ENCODE data around the gene PDAP1. TPM values are rescaled to one million over a fixed set of nuclear protein-coding genes. Genes with fewer than 3 reads are reported as not detected.

Gene PDAP1
- total and polyA plus RNA-seq, 2 of the 8 experiments (the other 6 are each of a cell fraction or from before 2014, with no cell fraction given), result 26.6 to 169 TPM

DNA sequence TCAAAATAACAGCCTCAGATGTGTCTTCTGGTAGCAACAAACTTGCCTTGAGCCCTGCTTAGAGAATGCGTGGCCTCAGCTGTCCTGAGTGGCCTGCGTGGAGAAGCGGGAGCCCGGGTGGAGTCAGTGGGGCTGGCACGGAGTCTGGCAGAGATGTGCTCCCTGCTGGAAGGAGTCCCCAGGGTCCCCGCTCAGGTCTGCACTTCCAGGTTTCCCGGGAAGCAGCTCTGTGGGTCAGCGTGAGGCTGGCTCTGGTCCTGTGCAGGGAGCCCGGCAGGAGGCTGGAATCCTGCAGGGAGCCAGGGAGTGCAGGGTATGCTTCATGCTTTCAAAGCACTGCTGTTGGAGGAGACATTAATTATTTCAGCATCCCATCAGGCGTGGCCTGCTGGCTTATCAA, 40.5 kb upstream of the PDAP1 start:
- H3K79me2 ChIP-seq (ENCODE audit: control insufficient read depth in 1 of 2, insufficient read depth in 2 of 2, low read length in 2 of 2), result no peaks in the 10 kb centered on the region
- CTCF ChIA-PET (ENCODE audit: partially characterized antibody), result interaction anchor here (0.8 to 2.4 kb wide), 4 partner anchors 8 to 402 kb away, joined by 3 to 6 read pairs (median 4); no protein-coding TSS in a partner anchor
- POLR2A ChIA-PET (ENCODE audit: partially characterized antibody), result interaction anchor here (1.1 to 7.3 kb wide), 9 partner anchors 9 to 80 kb away, joined by 3 to 100 read pairs (median 4); partner anchors contain the start of genes ATP5MF, BUD31, CPSF4 and PTCD1
- no peak overlapping the region for H3K23ac ChIP-seq (ENCODE audit: insufficient read length)
- no peak overlapping the region for H3K9ac ChIP-seq (replicated peaks in 1 of 4; ENCODE audit: extremely low read depth in 1 of 4, low read depth in 3 of 4, low read length in 3 of 4)
- no peak overlapping the region for H2BK12ac ChIP-seq (ENCODE audit: low read depth, low read length)
- WGBS, 2 experiments (ENCODE audit: extremely low coverage in 1 of 2, insufficient coverage in 1 of 2, insufficient read length in 1 of 2, insufficient replicate concordance in 2 of 2, low coverage in 1 of 2, low lambda C conversion rate in 2 of 2, missing lambda C conversion rate in 1 of 2), result 92% methylated on average over 10 of the region's 10 CpGs; no CpG with 5 or more reads in 1 of the 2 experiments
- FAIRE-seq (no peak), DNase-seq (ENCODE audit: low read depth in 1 of 2, low spot score in 2 of 2) (no peak)
- no peak overlapping the region for H3K4me2 ChIP-seq (ENCODE audit: insufficient read depth in 1 of 2, low read depth in 2 of 2, low read length in 2 of 2)
- H3K27ac ChIP-seq (ENCODE audit: low read depth, low read length), result no peak overlapping the region
- no peaks in the 10 kb centered on the region for H3K4me1 ChIP-seq (replicated peaks in 1 of 4; ENCODE audit: control insufficient read depth in 3 of 4, insufficient read depth in 4 of 4, low read length in 3 of 4)
- H3K56ac ChIP-seq (replicated peaks; ENCODE audit: insufficient read length, low read depth, low read length), result no peak overlapping the region
- no peak overlapping the region for H3K14ac ChIP-seq (ENCODE audit: insufficient read length)
- H3K4me3 ChIP-seq (ENCODE audit: extremely low read depth in 1 of 4, insufficient read depth in 2 of 4, low read depth in 3 of 4, low read length in 4 of 4), result no peak overlapping the region
- peaks cover 14 to 24% of the 10 kb centered on the region in 2 experiments for H4K20me1 ChIP-seq (replicated peaks in 1 of 2; ENCODE audit: control insufficient read depth in 1 of 2, insufficient read depth in 2 of 2, low read length in 2 of 2)
- no peak overlapping the region for H2BK20ac ChIP-seq (ENCODE audit: low read length)
- H2AK5ac ChIP-seq (ENCODE audit: low read depth, low read length), result no peak overlapping the region
- H3K27me3 ChIP-seq (replicated peaks in 1 of 4; ENCODE audit: control insufficient read depth in 3 of 4, extremely low read depth in 1 of 4, insufficient read depth in 3 of 4, low read length in 3 of 4), result no peaks in the 10 kb centered on the region; a peak in 1 of 7 replicates
- no peaks in the 10 kb centered on the region for H3K79me1 ChIP-seq (ENCODE audit: low read depth, low read length)
- no peak overlapping the region for H3K18ac ChIP-seq (ENCODE audit: extremely low read depth, low read length)
- H2AFZ ChIP-seq (ENCODE audit: low read length), result no peak overlapping the region
- H3K36me3 ChIP-seq (ENCODE audit: control insufficient read depth in 2 of 4, insufficient read depth in 4 of 4, low read length in 3 of 4), result peaks cover 53 to 81% (median 74%) of the 10 kb centered on the region in 4 experiments
- no peaks in the 10 kb centered on the region for H3K23me2 ChIP-seq (ENCODE audit: low read depth, low read length)
- no peak overlapping the region for H2BK15ac ChIP-seq (ENCODE audit: low read length)
- no peak overlapping the region for H2BK120ac ChIP-seq (replicated peaks; ENCODE audit: low read depth, low read length)
- no peak overlapping the region; the same call in 1 of the 2 replicates for H2BK5ac ChIP-seq (ENCODE audit: low read depth, low read length)
- H3K9me3 ChIP-seq (ENCODE audit: insufficient read depth in 2 of 2, low read depth in 1 of 2, low read length in 1 of 2), result no peaks in the 10 kb centered on the region
- no peak overlapping the region for H4K8ac ChIP-seq (ENCODE audit: extremely low read depth, insufficient read depth, low read length)
- H4K5ac ChIP-seq (ENCODE audit: insufficient read length, low read depth, low read length), result no peak overlapping the region
- H4K91ac ChIP-seq (replicated peaks; ENCODE audit: insufficient read length, low read length), result no peak overlapping the region
- no peak overlapping the region for H3K4ac ChIP-seq (replicated peaks; ENCODE audit: insufficient read length, low read depth, low read length)
- TF ChIP-seq EGR1 (IDR thresholded peaks at IDR 0.05; ENCODE audit: borderline replicate concordance, low read depth, low read length) (no peak), ATF2 (IDR thresholded peaks at IDR 0.05; ENCODE audit: low read length) (no peak), POU5F1 (IDR thresholded peaks at IDR 0.05; ENCODE audit: low read depth, low read length) (no peak), GABPA (IDR thresholded peaks at IDR 0.05; ENCODE audit: borderline replicate concordance, insufficient read depth, low read length) (no peak), RAD21 (IDR thresholded peaks at IDR 0.05 in 1 of 2, conservative IDR thresholded peaks at IDR 0.05 in 1 of 2; ENCODE audit: low read depth in 2 of 2, low read length in 2 of 2) (no peak), SUZ12 (IDR thresholded peaks at IDR 0.05; ENCODE audit: low read length) (no peak), RBBP5 (IDR thresholded peaks at IDR 0.05; ENCODE audit: borderline replicate concordance, low read depth, low read length) (no peak), CBX8 (IDR thresholded peaks at IDR 0.05; ENCODE audit: borderline replicate concordance, low read depth, low read length) (no peak)
